Tibial nerve (tissue), 4 donors: ENCODE data around the gene TTC3. TPM values are rescaled to one million over a fixed set of nuclear protein-coding genes. Genes with fewer than 3 reads are reported as not detected.
A peak's percentile ranks its signal among the peaks of the same experiment; 100 is the strongest.

Source experiments
- DNase-seq, 2 donors: peaks; one replicate each; pipeline ENCODE4 v3.0.0-alpha.2; 2019; ENCODE audit warnings: low spot score in 2 of 2
- H3K27ac ChIP-seq, 4 donors: fragments of 200-600 bp; sonication (generic) in 3 of 4; one replicate each; pipeline ENCODE4 v1.5.1; 2017 to 2019; ENCODE audit warnings: mild to moderate bottlenecking in 1 of 4
- H3K27me3 ChIP-seq, 2 donors: fragments of 200-600 bp; sonication (generic) in 1 of 2; one replicate each; pipeline versions ENCODE4 v1.5.1 to v1.6.0; 2017 to 2019
- H3K36me3 ChIP-seq, 3 donors: fragments of 200-600 bp; sonication (generic); one replicate each; pipeline ENCODE4 v1.5.1; 2018 to 2019
- H3K4me1 ChIP-seq, 4 donors: fragments of 200-600 bp; sonication (generic) in 3 of 4; one replicate each; pipeline ENCODE4 v1.5.1; 2017 to 2019
- H3K4me3 ChIP-seq, 4 donors: fragments of 200-600 bp; sonication (generic) in 3 of 4; one replicate each; pipeline ENCODE4 v1.5.1; 2017 to 2019; ENCODE audit warnings: mild to moderate bottlenecking in 1 of 4, moderate library complexity in 1 of 4
- H3K9me3 ChIP-seq, 4 donors: fragments of 200-600 bp; sonication (generic) in 3 of 4; one replicate each; pipeline ENCODE4 v1.5.1; 2017 to 2019
- EP300 ChIP-seq, 2 donors: sonication (generic); formaldehyde crosslinking; IDR thresholded peaks; one replicate each; pipeline ENCODE4 v1.6.1; 2017; ENCODE audit warnings: antibody characterized with exemption in 2 of 2, mild to moderate bottlenecking in 1 of 2
- POLR2A ChIP-seq, 2 donors: fragments of 450-650 bp; IDR thresholded peaks; one replicate each; pipeline ENCODE4 v1.6.1; 2017; ENCODE audit warnings: antibody characterized with exemption in 2 of 2, mild to moderate bottlenecking in 2 of 2, moderate library complexity in 2 of 2
- WGBS, 2 donors: methylation state at CpG; one replicate each; pipeline ENCODE4 v1.1.5; 2018; 5-methylcytosine and 5-hydroxymethylcytosine counted together
- total RNA-seq, 4 donors: library from RNA; depleted of rRNA; stranded (reverse); fragments of >200 nt; gene quantifications; one replicate each; pipeline ENCODE4 v1.1.0, GENCODE V29; 2016
- TF ChIP-seq, protein P1 (sequence below), 5 experiments: fragments of 200-600 bp in 3 of 5; fragments of 450-650 bp in 2 of 5; sonication (generic) in 3 of 5; IDR thresholded peaks; one replicate each; pipeline ENCODE4 v1.5.1; 2016 to 2019; ENCODE audit warnings: antibody characterized with exemption in 5 of 5, mild to moderate bottlenecking in 3 of 5, moderate library complexity in 2 of 5

Gene TTC3
- total RNA-seq, 4 donors from 2014 or later, result 136 to 259 (median 158) TPM

DNA sequence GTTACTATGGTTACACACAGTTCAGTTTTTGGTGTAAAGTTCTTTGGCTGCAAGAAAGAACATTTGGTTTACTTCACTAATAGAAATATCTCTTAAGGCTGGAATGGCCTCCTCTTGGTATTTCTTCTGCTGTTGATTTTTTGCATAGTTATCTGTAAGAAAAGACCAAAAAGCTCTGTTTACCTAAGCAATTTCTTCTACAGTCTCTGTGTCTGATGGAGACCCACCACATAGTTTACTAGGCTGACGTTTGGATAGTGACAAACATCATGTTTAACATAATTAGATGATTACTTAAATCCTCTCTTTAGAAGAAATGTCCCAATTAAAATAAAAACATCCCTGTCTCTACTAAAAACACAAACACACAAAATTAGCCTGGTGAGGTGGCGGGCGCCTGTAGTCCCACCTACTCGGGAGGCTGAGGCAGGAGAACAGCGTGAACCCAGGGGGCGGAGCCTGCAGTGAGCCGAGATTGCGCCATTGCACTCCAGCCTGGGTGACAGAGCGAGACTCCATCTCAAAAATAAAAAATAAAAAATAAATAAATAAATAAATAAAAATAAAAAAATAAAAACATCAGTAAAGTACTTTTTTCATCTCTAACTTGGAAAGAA lies 7.4 kb upstream of the TTC3 start:
- Histone ChIP-seq H3K36me3 (peaks cover 0 to 51% (median 0%) of the 10 kb centered on the region in 3 donors), H3K9me3 (no peaks in the 10 kb centered on the region), H3K27me3 (no peaks in the 10 kb centered on the region), H3K4me3 (no peak overlapping the region), H3K4me1 (peaks cover 0 to 11% (median 4%) of the 10 kb centered on the region in 4 donors), H3K27ac (no peak overlapping the region)
- DNase-seq, result no peak
- 91 to 92% methylated on average over 9 of the region's 9 CpGs for WGBS, 2 donors
- TF ChIP-seq EP300 (IDR thresholded peaks at IDR 0.05) (no peak), POLR2A (IDR thresholded peaks at IDR 0.05) (no peak)
- TF ChIP-seq, protein P1, sequence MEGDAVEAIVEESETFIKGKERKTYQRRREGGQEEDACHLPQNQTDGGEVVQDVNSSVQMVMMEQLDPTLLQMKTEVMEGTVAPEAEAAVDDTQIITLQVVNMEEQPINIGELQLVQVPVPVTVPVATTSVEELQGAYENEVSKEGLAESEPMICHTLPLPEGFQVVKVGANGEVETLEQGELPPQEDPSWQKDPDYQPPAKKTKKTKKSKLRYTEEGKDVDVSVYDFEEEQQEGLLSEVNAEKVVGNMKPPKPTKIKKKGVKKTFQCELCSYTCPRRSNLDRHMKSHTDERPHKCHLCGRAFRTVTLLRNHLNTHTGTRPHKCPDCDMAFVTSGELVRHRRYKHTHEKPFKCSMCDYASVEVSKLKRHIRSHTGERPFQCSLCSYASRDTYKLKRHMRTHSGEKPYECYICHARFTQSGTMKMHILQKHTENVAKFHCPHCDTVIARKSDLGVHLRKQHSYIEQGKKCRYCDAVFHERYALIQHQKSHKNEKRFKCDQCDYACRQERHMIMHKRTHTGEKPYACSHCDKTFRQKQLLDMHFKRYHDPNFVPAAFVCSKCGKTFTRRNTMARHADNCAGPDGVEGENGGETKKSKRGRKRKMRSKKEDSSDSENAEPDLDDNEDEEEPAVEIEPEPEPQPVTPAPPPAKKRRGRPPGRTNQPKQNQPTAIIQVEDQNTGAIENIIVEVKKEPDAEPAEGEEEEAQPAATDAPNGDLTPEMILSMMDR (IDR thresholded peaks at IDR 0.05), result no peak

DNA sequence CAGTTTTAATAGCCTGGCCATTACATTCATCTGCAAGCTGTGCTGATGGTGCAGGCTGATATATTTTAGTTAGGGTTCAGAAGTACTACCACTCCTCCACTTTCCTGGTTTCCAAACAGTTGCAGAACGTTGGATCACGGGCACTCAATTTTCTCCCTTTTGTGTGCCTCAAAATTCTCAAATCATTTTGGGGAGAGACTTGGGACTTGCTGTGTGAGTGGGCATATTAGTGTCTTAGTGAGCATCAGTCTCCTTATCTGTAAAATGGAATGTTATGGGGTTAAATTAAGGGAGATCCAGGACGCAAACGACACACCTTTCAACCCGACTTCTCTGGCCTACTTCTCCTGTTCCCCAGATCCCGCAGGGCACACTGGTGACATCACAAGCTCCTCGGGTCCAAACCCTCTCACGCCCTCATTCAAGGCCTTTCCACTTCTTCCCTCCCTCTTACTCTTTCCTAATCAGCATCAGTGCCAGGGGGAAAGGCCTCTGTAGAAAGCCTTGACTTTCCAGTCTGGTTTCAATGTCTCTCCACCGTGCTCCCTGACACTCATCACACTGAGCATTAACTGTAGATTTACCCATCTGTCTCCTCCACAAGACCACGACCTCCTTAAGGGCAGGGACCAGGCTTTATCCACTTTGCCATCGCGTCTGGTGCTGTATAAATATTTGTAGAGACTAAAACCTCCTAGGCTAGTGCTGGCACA lies 1.3 kb upstream of the TTC3 start:
- TF ChIP-seq, protein P1 (IDR thresholded peaks at IDR 0.05), result no peak
- TF ChIP-seq POLR2A (IDR thresholded peaks at IDR 0.05) (peak; percentile 33 to 62), EP300 (IDR thresholded peaks at IDR 0.05) (peak in 1 of 2 donors; percentile 82)
- peak overlapping the region; percentile 81 to 93 (median 90) for H3K4me3 ChIP-seq
- peak overlapping the region; percentile 98 to 99 (median 98) for H3K27ac ChIP-seq
- H3K27me3 ChIP-seq, result no peaks in the 10 kb centered on the region
- H3K4me1 ChIP-seq, result peaks cover 0 to 40% (median 12%) of the 10 kb centered on the region in 4 donors
- WGBS, 2 donors, result 13 to 21% methylated on average over 12 of the region's 12 CpGs
- DNase-seq, result peak; percentile 58 to 72
- H3K9me3 ChIP-seq, result no peaks in the 10 kb centered on the region
- peaks cover 0 to 29% (median 0%) of the 10 kb centered on the region in 3 donors for H3K36me3 ChIP-seq

DNA sequence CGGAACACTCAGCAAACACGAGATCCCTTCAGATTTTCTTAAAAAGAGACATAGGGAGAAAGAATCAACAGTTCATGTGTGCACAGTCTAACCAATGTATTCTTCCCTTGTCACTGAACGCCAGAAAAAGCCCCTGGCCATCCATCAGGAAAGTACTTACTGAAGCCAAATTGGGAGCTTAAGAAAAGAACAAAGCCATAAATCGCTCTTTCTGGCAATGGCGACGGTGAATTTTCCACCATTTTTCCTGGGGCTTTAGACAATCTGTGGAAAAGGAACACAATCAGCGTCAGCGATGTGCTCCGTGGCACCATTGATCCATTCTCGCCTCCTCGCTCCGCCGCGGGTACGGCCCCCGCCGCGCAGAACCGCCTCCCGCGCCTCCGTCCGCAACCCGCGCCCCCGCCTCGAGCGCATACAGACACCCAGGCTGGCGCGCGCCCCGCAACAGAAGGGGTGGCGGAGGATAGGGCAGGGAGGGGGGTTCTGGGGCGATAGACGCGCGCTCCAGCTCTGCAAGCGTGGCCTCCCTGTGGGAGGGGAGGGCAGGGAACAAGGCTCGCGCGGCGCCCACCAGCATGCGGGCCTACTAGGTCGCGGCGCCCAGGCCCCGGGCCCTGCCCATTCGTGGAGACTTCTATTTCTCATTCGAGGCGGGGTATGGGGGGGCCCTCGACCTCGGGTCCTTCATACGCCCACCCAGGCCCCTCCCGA lies 623 bp upstream of the TTC3 start:
- Histone ChIP-seq H3K4me3 (peak overlapping the region; percentile 81 to 93 (median 90)), H3K9me3 (no peaks in the 10 kb centered on the region), H3K36me3 (peaks cover 0 to 22% (median 0%) of the 10 kb centered on the region in 3 donors), H3K27ac (peak overlapping the region; percentile 98 to 99 (median 98)), H3K4me1 (peaks cover 0 to 40% (median 12%) of the 10 kb centered on the region in 4 donors), H3K27me3 (no peaks in the 10 kb centered on the region)
- DNase-seq, result peak; percentile 50 to 69
- WGBS, 2 donors, result 1% methylated on average over 29 to 44 of the region's 54 CpGs
- TF ChIP-seq EP300 (IDR thresholded peaks at IDR 0.05) (peak in 1 of 2 donors; percentile 87), POLR2A (IDR thresholded peaks at IDR 0.05) (no peak)
- TF ChIP-seq, protein P1 (IDR thresholded peaks at IDR 0.05), result no peak

DNA sequence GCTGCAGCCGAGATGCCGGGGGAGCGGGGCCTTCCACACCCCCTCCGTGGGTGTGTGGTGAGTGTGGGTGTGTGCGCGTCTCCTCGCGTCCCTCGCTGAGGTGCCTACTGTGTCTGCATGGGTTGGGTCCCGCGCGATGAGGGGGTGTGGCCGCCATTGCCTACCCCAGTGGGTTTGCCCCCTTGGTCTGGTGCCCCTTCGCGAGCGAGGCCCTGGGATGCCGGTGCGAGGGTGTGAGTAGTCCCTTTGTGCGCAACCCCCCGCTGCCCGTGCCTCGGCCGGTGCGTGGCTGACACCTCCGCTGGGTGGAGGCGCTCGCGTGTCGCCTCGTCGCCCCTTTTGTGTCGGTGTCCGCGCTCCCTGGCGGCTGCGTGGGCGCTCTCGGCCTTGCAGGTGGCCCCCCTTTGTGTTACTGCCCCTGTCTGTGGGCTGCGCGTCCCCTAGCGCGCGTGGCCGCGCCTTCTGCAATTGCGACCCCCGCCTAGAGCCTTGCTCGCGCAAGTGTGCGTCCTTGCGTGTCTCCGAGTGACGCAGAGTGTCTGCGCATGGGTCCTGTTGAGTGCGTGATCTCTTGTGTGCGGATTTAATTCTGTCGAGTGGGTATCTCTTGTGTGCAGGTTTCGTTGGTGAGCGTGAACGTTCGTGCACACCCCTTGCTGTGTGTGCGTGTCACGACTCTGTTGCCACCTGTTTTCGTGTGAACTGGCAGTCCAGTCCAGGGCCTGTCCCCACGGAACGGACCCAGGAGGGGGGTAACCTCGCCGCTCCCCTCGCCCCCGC lies 553 bp downstream of the TTC3 start:
- peak overlapping the region; percentile 72 to 93 (median 86) for H3K4me3 ChIP-seq
- H3K27me3 ChIP-seq, result no peaks in the 10 kb centered on the region
- H3K36me3 ChIP-seq, result peaks cover 0 to 10% (median 0%) of the 10 kb centered on the region in 3 donors
- peak in 1 of 2 donors; percentile 41 for DNase-seq
- H3K9me3 ChIP-seq, result peaks cover 0 to under 1% (median 0%) of the 10 kb centered on the region in 4 donors
- H3K27ac ChIP-seq, result peak overlapping the region; percentile 93 to 99 (median 98)
- peak in 1 of 2 donors; percentile 69 for TF ChIP-seq EP300 (IDR thresholded peaks at IDR 0.05)
- no peak for TF ChIP-seq POLR2A (IDR thresholded peaks at IDR 0.05)
- TF ChIP-seq, protein P1 (IDR thresholded peaks at IDR 0.05), result peak in 2 of 5 experiments; percentile 7 to 10
- WGBS, 2 donors, result 0 to 1% methylated on average over 24 to 42 of the region's 70 CpGs
- peaks cover 0 to 40% (median 12%) of the 10 kb centered on the region in 4 donors for H3K4me1 ChIP-seq
